HG03558 (cell line): ENCODE measurements around the gene S100P.

Experiments
- ATAC-seq: cut with Tn5 transposase; IDR thresholded peaks from one replicate; pipeline ENCODE4 v1.9.1; 2021; ENCODE audit warnings: moderate number of reproducible peaks; ENCODE audit not compliant: unreplicated experiment; ENCODE audit errors: extremely low read depth

Gene S100P

DNA sequence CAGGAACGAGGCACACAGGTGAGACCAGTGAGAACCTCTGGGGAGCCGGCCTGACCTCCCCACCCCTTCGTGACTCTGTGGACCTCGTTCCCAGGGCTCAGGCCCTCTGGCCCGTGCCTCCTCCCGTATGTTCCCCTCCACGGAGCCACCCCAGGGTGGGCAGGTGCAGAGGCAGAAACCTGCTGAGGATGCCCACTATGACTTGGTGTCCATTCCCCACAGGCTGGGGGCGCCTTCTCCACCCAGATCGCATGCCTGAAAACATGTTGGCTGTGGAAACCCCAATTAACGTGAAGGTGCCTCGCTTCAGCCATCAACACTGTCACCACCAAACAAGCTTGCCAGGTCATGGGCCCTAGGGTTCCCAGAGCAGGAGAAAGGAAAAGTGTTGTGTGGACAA, 49.3 kb downstream of the S100P start:
- ATAC-seq, result no peak
